Right lobe of liver (tissue), 4 donors: Measurements from ENCODE around the gene UPB1.

Experiments
- CTCF ChIP-seq, 4 donors: fragments of 200-600 bp in 3 of 4; fragments of 450-650 bp in 1 of 4; IDR thresholded peaks; one replicate each; pipeline versions ENCODE4 v1.5.1 to v1.8.0; 2016 to 2022; ENCODE audit warnings: antibody characterized with exemption in 4 of 4, mild to moderate bottlenecking in 2 of 4
- POLR2A ChIP-seq: fragments of 450-650 bp; IDR thresholded peaks from one replicate; pipeline ENCODE4 v1.6.1; 2017; ENCODE audit warnings: antibody characterized with exemption, mild to moderate bottlenecking
- donor health status: DM: no; HTN: no; CAD: no.
- donor health status: DM: no; HTN: no; CAD: no.
- donor health status: DM: no; HTN: yes; CAD: no.

GRCh38 chr22:24550028-24550901 lies 55.1 kb downstream of the UPB1 start:
- TF ChIP-seq CTCF (IDR thresholded peaks at IDR 0.05) (no peak), POLR2A (peak; percentile 87)
